H9 (cell line): ENCODE results near the gene CABP4. TPM values are rescaled to one million over a fixed set of nuclear protein-coding genes. Genes with fewer than 3 reads are reported as not detected.
A peak's percentile ranks its signal among the peaks of the same experiment; 100 is the strongest.

Experiments used
- DNase-seq: peaks from one replicate; pipeline ENCODE4 v3.0.0-alpha.2; 2017
- H2AFZ ChIP-seq: one replicate; pipeline ENCODE4 v1.6.1; 2013; ENCODE audit warnings: mild to moderate bottlenecking, low read length, control low read depth, moderate library complexity
- H2AK5ac ChIP-seq: 2 replicates; pipeline ENCODE4 v1.6.1; 2013; ENCODE audit warnings: low read length, control low read depth, mixed read lengths; ENCODE audit not compliant: insufficient read length
- H2BK120ac ChIP-seq: one replicate; pipeline ENCODE4 v1.6.1; 2013; ENCODE audit warnings: low read depth, mild to moderate bottlenecking, low read length, control low read depth, inconsistent platforms; ENCODE audit not compliant: poor library complexity, severe bottlenecking
- H2BK12ac ChIP-seq: 2 replicates; pipeline ENCODE4 v1.6.1; 2013; ENCODE audit warnings: low read length, control low read depth, mixed read lengths, low read depth; ENCODE audit not compliant: insufficient read length
- H2BK15ac ChIP-seq: 2 replicates; pipeline ENCODE4 v1.6.1; 2013; ENCODE audit warnings: low read depth, low read length, control low read depth
- H2BK20ac ChIP-seq: one replicate; pipeline ENCODE4 v1.6.1; 2013; ENCODE audit warnings: low read depth, mild to moderate bottlenecking, low read length, control low read depth, inconsistent platforms; ENCODE audit not compliant: poor library complexity, severe bottlenecking
- H2BK5ac ChIP-seq: 2 replicates; pipeline ENCODE4 v1.6.1; 2013; ENCODE audit warnings: low read length, control low read depth, mixed read lengths; ENCODE audit not compliant: insufficient read length
- H3K14ac ChIP-seq: 2 replicates; pipeline ENCODE4 v1.6.1; 2013; ENCODE audit warnings: low read length, control low read depth; ENCODE audit not compliant: insufficient read depth
- H3K18ac ChIP-seq: 2 replicates; pipeline ENCODE4 v1.6.1; 2013; ENCODE audit warnings: low read depth, mild to moderate bottlenecking, mixed read lengths, low read length, control low read depth; ENCODE audit not compliant: insufficient read length
- H3K23ac ChIP-seq: 2 replicates; pipeline ENCODE4 v1.6.1; 2013; ENCODE audit warnings: low read length, control low read depth, mixed read lengths, low read depth; ENCODE audit not compliant: insufficient read length
- H3K23me2 ChIP-seq: 2 replicates; pipeline ENCODE4 v1.6.1; 2013; ENCODE audit warnings: low read depth, mild to moderate bottlenecking, mixed read lengths, low read length, control low read depth; ENCODE audit not compliant: insufficient read length, poor library complexity, severe bottlenecking
- H3K27ac ChIP-seq: 2 replicates; pipeline ENCODE4 v1.5.1; 2013; ENCODE audit warnings: low read length, control low read depth, mixed read lengths, low read depth; ENCODE audit not compliant: insufficient read length
- H3K27me3 ChIP-seq: 2 replicates; pipeline ENCODE4 v1.6.1; 2013; ENCODE audit warnings: low read length, control low read depth, inconsistent platforms; ENCODE audit not compliant: insufficient read depth
- H3K4ac ChIP-seq: 2 replicates; pipeline ENCODE4 v1.6.1; 2013; ENCODE audit warnings: low read depth, mild to moderate bottlenecking, control low read depth, inconsistent platforms, low read length, moderate library complexity
- H3K4me1 ChIP-seq: 2 replicates; pipeline ENCODE4 v1.6.1; 2013; ENCODE audit warnings: low read length, control low read depth, inconsistent platforms; ENCODE audit not compliant: insufficient read depth
- H3K4me2 ChIP-seq: 2 replicates; pipeline ENCODE4 v1.6.1; 2013; ENCODE audit warnings: low read length, control low read depth, mixed read lengths; ENCODE audit not compliant: insufficient read length, insufficient read depth
- H3K56ac ChIP-seq: 2 replicates; pipeline ENCODE4 v1.6.1; 2013; ENCODE audit warnings: low read depth, mild to moderate bottlenecking, mixed read lengths, low read length, control low read depth; ENCODE audit not compliant: insufficient read length
- H3K79me1 ChIP-seq: 2 replicates; pipeline ENCODE4 v1.6.1; 2013; ENCODE audit warnings: low read depth, mild to moderate bottlenecking, moderate library complexity, low read length, control low read depth, inconsistent platforms; ENCODE audit not compliant: insufficient read depth, poor library complexity, severe bottlenecking
- H3K79me2 ChIP-seq: 2 replicates; pipeline ENCODE4 v1.6.1; 2013; ENCODE audit warnings: low read length, control low read depth, inconsistent platforms; ENCODE audit not compliant: insufficient read depth
- H3K9ac ChIP-seq: 2 replicates; pipeline ENCODE4 v1.6.1; 2013; ENCODE audit warnings: low read length, control low read depth, mixed read lengths; ENCODE audit not compliant: insufficient read length; ENCODE audit errors: extremely low read depth
- H3K9me3 ChIP-seq: one replicate; pipeline ENCODE4 v1.6.1; 2013; ENCODE audit warnings: low read depth, low read length, inconsistent platforms; ENCODE audit not compliant: control insufficient read depth
- H3T11ph ChIP-seq: one replicate; pipeline ENCODE4 v1.6.1; 2013; ENCODE audit warnings: mild to moderate bottlenecking, low read length, control low read depth, inconsistent platforms
- H4K20me1 ChIP-seq: one replicate; pipeline ENCODE4 v1.6.1; 2013; ENCODE audit not compliant: control insufficient read depth, insufficient read length, insufficient read depth
- H4K5ac ChIP-seq: 2 replicates; pipeline ENCODE4 v1.6.1; 2013; ENCODE audit warnings: low read depth, mild to moderate bottlenecking, mixed read lengths, low read length, control low read depth; ENCODE audit not compliant: insufficient read length
- H4K8ac ChIP-seq: replicated peaks from 2 replicates; pipeline ENCODE4 v1.6.1; 2013; ENCODE audit warnings: low read length, control low read depth, mixed read lengths, low read depth; ENCODE audit not compliant: insufficient read length
- H4K91ac ChIP-seq: 2 replicates; pipeline ENCODE4 v1.6.1; 2013; ENCODE audit warnings: low read depth, mild to moderate bottlenecking, moderate library complexity, mixed read lengths, low read length, control low read depth; ENCODE audit not compliant: insufficient read length
- H3K27ac Mint-ChIP-seq, 3 experiments: 2 replicates in 2 of 3; 3 replicates in 1 of 3; pipeline ENCODE4 v1.8.0; 2020 to 2021; ENCODE audit warnings: mixed read lengths in 3 of 3, mild to moderate bottlenecking in 1 of 3, moderate library complexity in 1 of 3
- H3K27me3 Mint-ChIP-seq: 2 replicates; pipeline ENCODE4 v1.8.0; 2021; ENCODE audit warnings: low read depth, mild to moderate bottlenecking, moderate library complexity, mixed read lengths
- H3K36me3 Mint-ChIP-seq, 3 experiments: 2 replicates in 2 of 3; 3 replicates in 1 of 3; pipeline ENCODE4 v1.8.0; 2020 to 2021; ENCODE audit warnings: low read depth in 3 of 3, mixed read lengths in 3 of 3; ENCODE audit not compliant: insufficient read depth in 1 of 3
- H3K4me1 Mint-ChIP-seq, 2 experiments: 2 replicates each; pipeline ENCODE4 v1.8.0; 2020; ENCODE audit warnings: mixed read lengths in 2 of 2
- H3K4me3 Mint-ChIP-seq, 2 experiments: 2 replicates in 1 of 2; 3 replicates in 1 of 2; pipeline ENCODE4 v1.8.0; 2020 to 2021; ENCODE audit warnings: mild to moderate bottlenecking in 2 of 2, mixed read lengths in 2 of 2, moderate library complexity in 1 of 2
- H3K9me3 Mint-ChIP-seq, 2 experiments: 2 replicates in 1 of 2; 3 replicates in 1 of 2; pipeline ENCODE4 v1.8.0; 2020; ENCODE audit warnings: mild to moderate bottlenecking in 2 of 2, mixed read lengths in 2 of 2, moderate library complexity in 1 of 2
- WGBS: extraction: QIAGEN DNeasy Blood & Tissue Kit; methylation state at CpG from one replicate; pipeline ENCODE4 v1.1.7; 2013; ENCODE audit warnings: missing lambda C conversion rate, low lambda C conversion rate, mixed read lengths; ENCODE audit not compliant: insufficient read length; ENCODE audit errors: extremely low coverage; 5-methylcytosine and 5-hydroxymethylcytosine counted together
- total RNA-seq: library from RNA; stranded (reverse); gene quantifications from 2 replicates; pipeline ENCODE4 v1.2.1, GENCODE V29; 2021
- TF ChIP-seq, protein P1 (sequence below): fragments of 200-600 bp; sonication (generic); conservative IDR thresholded peaks from 3 replicates; pipeline ENCODE4 v1.8.0; 2021; ENCODE audit warnings: antibody characterized with exemption, mild to moderate bottlenecking

The CABP4 gene
- total RNA-seq, 1 experiment from 2014 or later, result not detected

DNA sequence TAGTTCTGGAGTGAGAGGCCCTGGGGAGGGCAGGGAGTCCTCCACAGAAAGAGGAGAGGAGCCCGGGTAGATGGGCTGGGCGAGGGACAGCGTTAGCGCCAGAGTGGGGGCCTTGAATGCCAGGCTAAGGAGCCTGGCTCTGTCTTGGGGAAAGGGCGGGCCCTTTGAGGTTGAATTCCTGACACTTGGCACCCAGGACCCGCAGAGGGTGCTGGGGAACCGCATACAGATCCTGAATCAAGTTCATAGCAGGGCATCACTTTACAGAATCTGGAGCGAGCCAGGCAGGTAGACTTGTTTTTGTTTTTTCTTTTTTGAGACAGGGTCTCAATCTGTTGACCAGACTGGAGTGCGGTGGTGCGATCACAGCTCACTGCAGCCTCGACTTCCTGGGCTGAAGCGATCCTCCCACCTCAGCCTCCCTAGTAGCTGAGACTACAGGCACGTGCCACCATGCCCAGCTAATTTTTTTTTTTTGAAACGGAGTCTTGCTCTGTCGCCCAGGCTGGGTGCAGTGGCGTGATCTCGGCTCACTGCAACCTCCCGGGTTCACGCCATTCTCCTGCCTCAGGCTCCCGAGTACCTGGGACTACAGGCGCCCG lies 33.6 kb upstream of the CABP4 start:
- Histone ChIP-seq H3K18ac (no peak overlapping the region), H2AK5ac (no peak overlapping the region), H2BK12ac (no peak overlapping the region), H4K20me1 (no peaks in the 10 kb centered on the region), H2BK20ac (no peak overlapping the region), H3K9ac (no peak overlapping the region), H2BK15ac (no peak overlapping the region), H3K14ac (no peak overlapping the region), H3K27ac (no peak overlapping the region), H4K5ac (no peak overlapping the region), H3K9me3 (no peaks in the 10 kb centered on the region), H3K4me2 (no peak overlapping the region), H3T11ph (no peak overlapping the region), H3K27me3 (no peaks in the 10 kb centered on the region), H2AFZ (no peak overlapping the region), H3K79me2 (no peaks in the 10 kb centered on the region), H3K4me1 (no peaks in the 10 kb centered on the region), H4K91ac (no peak overlapping the region), H3K23me2 (no peaks in the 10 kb centered on the region), H4K8ac (no peak overlapping the region), H2BK120ac (no peak overlapping the region), H3K23ac (no peak overlapping the region), H3K79me1 (no peaks in the 10 kb centered on the region), H3K56ac (no peak overlapping the region), H2BK5ac (no peak overlapping the region), H3K4ac (no peak overlapping the region)
- TF ChIP-seq, protein P1, sequence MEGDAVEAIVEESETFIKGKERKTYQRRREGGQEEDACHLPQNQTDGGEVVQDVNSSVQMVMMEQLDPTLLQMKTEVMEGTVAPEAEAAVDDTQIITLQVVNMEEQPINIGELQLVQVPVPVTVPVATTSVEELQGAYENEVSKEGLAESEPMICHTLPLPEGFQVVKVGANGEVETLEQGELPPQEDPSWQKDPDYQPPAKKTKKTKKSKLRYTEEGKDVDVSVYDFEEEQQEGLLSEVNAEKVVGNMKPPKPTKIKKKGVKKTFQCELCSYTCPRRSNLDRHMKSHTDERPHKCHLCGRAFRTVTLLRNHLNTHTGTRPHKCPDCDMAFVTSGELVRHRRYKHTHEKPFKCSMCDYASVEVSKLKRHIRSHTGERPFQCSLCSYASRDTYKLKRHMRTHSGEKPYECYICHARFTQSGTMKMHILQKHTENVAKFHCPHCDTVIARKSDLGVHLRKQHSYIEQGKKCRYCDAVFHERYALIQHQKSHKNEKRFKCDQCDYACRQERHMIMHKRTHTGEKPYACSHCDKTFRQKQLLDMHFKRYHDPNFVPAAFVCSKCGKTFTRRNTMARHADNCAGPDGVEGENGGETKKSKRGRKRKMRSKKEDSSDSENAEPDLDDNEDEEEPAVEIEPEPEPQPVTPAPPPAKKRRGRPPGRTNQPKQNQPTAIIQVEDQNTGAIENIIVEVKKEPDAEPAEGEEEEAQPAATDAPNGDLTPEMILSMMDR, result 0 out of 3 replicates have a peak, but pooled peaks have one; percentile 9
- Mint-ChIP-seq H3K27ac (peak overlapping the region in 2 of 3 experiments; percentile 77 to 83; a peak in 2 of 7 replicates), H3K9me3 (no peaks in the 10 kb centered on the region), H3K27me3 (peaks cover 14% of the 10 kb centered on the region), H3K36me3 (peaks cover 0 to 1% (median 0%) of the 10 kb centered on the region in 3 experiments; a peak in 1 of 7 replicates), H3K4me3 (peak overlapping the region; percentile 55 to 76), H3K4me1 (peaks cover 21 to 25% of the 10 kb centered on the region in 2 experiments)
- no peak for DNase-seq
- no CpG with 5 or more reads among the region's 22 CpGs for WGBS
